BJ (cell line): ENCODE results near the gene CERS6. TPM values are rescaled to one million over a fixed set of nuclear protein-coding genes. Genes with fewer than 3 reads are reported as not detected.

Experiments used
- CTCF ChIA-PET: fragments of 350-600 bp; formaldehyde crosslinking; extraction: SDS; loops from one replicate; lab custom pipeline; 2021; ENCODE audit warnings: antibody characterized with exemption, inconsistent platforms; lab: Yijun Ruan, JAX
- POLR2A ChIA-PET: fragments of 300-600 bp; sonication (Branson Sonifier 250); formaldehyde crosslinking; extraction: SDS; loops from one replicate; lab custom pipeline; 2021; ENCODE audit warnings: antibody characterized with exemption; lab: Charles Lee
- DNase-seq: peaks from one replicate; pipeline ENCODE4 v3.0.0-alpha.2; 2011; ENCODE audit warnings: low read depth
- H3K27me3 ChIP-seq: 2 replicates; pipeline ENCODE4 v1.6.0; 2011; ENCODE audit warnings: low read length; ENCODE audit not compliant: control insufficient read depth, insufficient read depth
- H3K36me3 ChIP-seq: 2 replicates; pipeline ENCODE4 v1.5.1; 2011; ENCODE audit warnings: low read length; ENCODE audit not compliant: control insufficient read depth, insufficient read depth
- H3K4me3 ChIP-seq: 2 replicates; pipeline ENCODE4 v1.5.1; 2011; ENCODE audit warnings: low read depth, mild to moderate bottlenecking, control low read depth, low read length
- CTCF ChIP-seq: IDR thresholded peaks from 2 replicates; pipeline ENCODE4 v1.5.1; 2011; ENCODE audit warnings: low read depth, mild to moderate bottlenecking, control low read depth, inconsistent platforms, low read length, moderate library complexity; ENCODE audit not compliant: insufficient read depth
- polyA plus RNA-seq: library from polyadenylated mRNA; depleted of rRNA; stranded (reverse); fragments of >200 nt; gene quantifications from 2 replicates; pipeline ENCODE4 v1.2.3, GENCODE V29; 2011

CERS6 gene
- polyA plus RNA-seq, 1 experiment, result 1.6 TPM

- H3K4me3 ChIP-seq, result no peak overlapping the region
- ChIA-PET CTCF (no interaction called here), POLR2A (no interaction called here)
- DNase-seq, result no peak
- no peak for TF ChIP-seq CTCF
- H3K27me3 ChIP-seq, result no peaks in the 10 kb centered on the region
- H3K36me3 ChIP-seq, result no peaks in the 10 kb centered on the region
Measured at GRCh38 chr2:168642873-168643272, 186.8 kb downstream of the CERS6 start.

GRCh38 chr2:168643979-168644378 is 187.9 kb downstream of the CERS6 start:
- H3K27me3 ChIP-seq, result no peaks in the 10 kb centered on the region
- H3K36me3 ChIP-seq, result no peaks in the 10 kb centered on the region
- no peak for DNase-seq
- TF ChIP-seq CTCF, result no peak
- ChIA-PET CTCF (no interaction called here), POLR2A (no interaction called here)
- H3K4me3 ChIP-seq, result no peak overlapping the region

- no peak for TF ChIP-seq CTCF
- Histone ChIP-seq H3K36me3 (no peaks in the 10 kb centered on the region), H3K4me3 (no peak overlapping the region), H3K27me3 (no peaks in the 10 kb centered on the region)
- ChIA-PET POLR2A (no interaction called here), CTCF (interaction anchor here (1.4 kb wide), 1 partner anchor 21 kb away, joined by 3 read pairs; no protein-coding TSS in a partner anchor)
- no peak for DNase-seq
Measured at GRCh38 chr2:168645696-168646338, 189.7 kb downstream of the CERS6 start.

GRCh38 chr2:168649105-168649504 is 193.0 kb downstream of the CERS6 start:
- no peak for TF ChIP-seq CTCF
- CTCF ChIA-PET, result interaction anchor here (0.7 kb wide), 1 partner anchor 166 kb away, joined by 3 read pairs; no protein-coding TSS in a partner anchor
- Histone ChIP-seq H3K4me3 (no peak overlapping the region), H3K27me3 (no peaks in the 10 kb centered on the region), H3K36me3 (no peaks in the 10 kb centered on the region)
- DNase-seq, result no peak
- POLR2A ChIA-PET, result no interaction called here

- Histone ChIP-seq H3K36me3 (no peaks in the 10 kb centered on the region), H3K27me3 (no peaks in the 10 kb centered on the region), H3K4me3 (no peak overlapping the region)
- ChIA-PET POLR2A (interaction anchor here (0.5 kb wide), 1 partner anchor 45 kb away, joined by 4 read pairs; no protein-coding TSS in a partner anchor), CTCF (interaction anchor here (0.7 to 0.9 kb wide), 2 partner anchors 9 to 166 kb away, joined by 3 read pairs; no protein-coding TSS in a partner anchor)
- DNase-seq, result no peak
- TF ChIP-seq CTCF, result no peak
Measured at GRCh38 chr2:168649562-168649961, 193.5 kb downstream of the CERS6 start.
